A673 (cell line): Measurements from ENCODE around the gene CLEC20A. TPM values are rescaled to one million over a fixed set of nuclear protein-coding genes. Genes with fewer than 3 reads are reported as not detected.

Experiments used
- BruUV-seq: library from RNA; stranded (reverse); fragments of 400-500 nt; replicated peaks from 2 replicates; lab custom pipeline; 2021; lab: Mats Ljungman, UMichigan
- CTCF ChIA-PET: fragments of 300-600 bp; sonication (Branson Sonifier 250); formaldehyde crosslinking; loops from one replicate; lab custom pipeline; 2022; ENCODE audit warnings: antibody characterized with exemption; lab: Charles Lee
- POLR2A ChIA-PET: fragments of 300-600 bp; sonication (Branson Sonifier 250); formaldehyde crosslinking; loops from one replicate; lab custom pipeline; 2022; ENCODE audit warnings: antibody characterized with exemption; ENCODE audit not compliant: low non-redundant PET; lab: Charles Lee
- DNase-seq: peaks from one replicate; pipeline ENCODE4 v3.0.0-alpha.2; 2015; ENCODE audit warnings: low spot score
- H3K27ac ChIP-seq: fragments of 200-600 bp; sonication (generic); 2 replicates; pipeline ENCODE4 v1.5.1; 2016; ENCODE audit warnings: mixed run types, low read depth, mild to moderate bottlenecking, mixed read lengths, antibody characterized with exemption, low read length; ENCODE audit not compliant: poor library complexity, severe bottlenecking
- H3K27me3 ChIP-seq: fragments of 200-600 bp; sonication (generic); replicated peaks from 2 replicates; pipeline ENCODE4 v1.6.1; 2017; ENCODE audit warnings: mixed run types, low read depth, mild to moderate bottlenecking, mixed read lengths, antibody characterized with exemption, low read length; ENCODE audit not compliant: insufficient read depth, poor library complexity
- H3K36me3 ChIP-seq: fragments of 200-600 bp; sonication (generic); 2 replicates; pipeline ENCODE4 v1.6.1; 2016; ENCODE audit warnings: mixed run types, mild to moderate bottlenecking, mixed read lengths, antibody characterized with exemption, low read length; ENCODE audit not compliant: insufficient read depth, poor library complexity, severe bottlenecking
- H3K4me1 ChIP-seq: fragments of 200-600 bp; sonication (generic); 2 replicates; pipeline ENCODE4 v1.6.1; 2017; ENCODE audit warnings: mixed run types, mild to moderate bottlenecking, mixed read lengths, antibody characterized with exemption, low read length; ENCODE audit not compliant: insufficient read depth, poor library complexity, severe bottlenecking
- H3K4me3 ChIP-seq: fragments of 200-600 bp; sonication (generic); 2 replicates; pipeline ENCODE4 v1.5.1; 2016; ENCODE audit warnings: low read depth, mixed run types, mild to moderate bottlenecking, mixed read lengths, low read length; ENCODE audit not compliant: poor library complexity, severe bottlenecking
- H3K9me3 ChIP-seq: fragments of 200-600 bp; sonication (generic); 2 replicates; pipeline ENCODE4 v1.6.1; 2016; ENCODE audit warnings: mixed run types, low read depth, mild to moderate bottlenecking, mixed read lengths, antibody characterized with exemption, low read length; ENCODE audit not compliant: poor library complexity, severe bottlenecking
- EZH2 ChIP-seq: fragments of 200-600 bp; sonication (generic); IDR thresholded peaks from 2 replicates; pipeline ENCODE4 v1.6.1; 2017; ENCODE audit warnings: borderline replicate concordance, low read depth, mild to moderate bottlenecking, mixed read lengths, antibody characterized with exemption, low read length; ENCODE audit not compliant: poor library complexity, severe bottlenecking
- intact Hi-C: fragments of 100-400 bp; cut with micrococcal nuclease; formaldehyde crosslinking; loops from one replicate; pipeline ENCODE4 v1.10.0; 2022; ENCODE audit not compliant: unreplicated experiment
- total RNA-seq: library from RNA; stranded (reverse); gene quantifications from 2 replicates; pipeline ENCODE4 v1.2.3, GENCODE V29; 2021
- TF ChIP-seq, protein P1 (sequence below): fragments of 300-800, 200-600 bp; sonication (generic); conservative IDR thresholded peaks from 2 replicates; pipeline ENCODE4 v1.5.1; 2017; ENCODE audit warnings: low read depth, mild to moderate bottlenecking, antibody characterized with exemption, low read length, moderate library complexity, mixed read lengths

Gene CLEC20A
- total RNA-seq, 1 experiment from 2014 or later: not detected

DNA sequence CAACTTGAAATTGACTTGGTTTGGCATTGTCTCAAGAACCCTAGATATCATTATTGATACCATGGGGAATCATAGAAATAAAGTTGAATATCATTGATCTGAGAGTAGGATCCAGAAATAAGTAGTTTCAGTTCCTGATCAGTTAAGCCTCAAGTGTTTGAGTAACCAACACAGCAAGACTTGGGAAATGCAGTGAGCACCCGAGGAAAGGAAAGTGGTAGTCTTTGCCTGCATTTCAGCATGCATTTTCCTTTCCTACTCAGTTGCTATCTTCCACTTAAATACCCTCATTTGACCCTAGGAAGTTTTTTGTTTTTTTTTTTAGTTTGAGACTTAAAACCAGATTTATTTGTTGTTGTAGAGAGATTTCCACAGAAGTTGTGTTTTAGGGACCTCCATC, 18.9 kb downstream of the CLEC20A start:
- H3K27me3 ChIP-seq: no peaks in the 10 kb centered on the region
- no TSS peak for BruUV-seq
- intact Hi-C loops: no loop called here
- no peak overlapping the region for H3K27ac ChIP-seq
- H3K4me3 ChIP-seq: no peak overlapping the region
- no peak for DNase-seq
- TF ChIP-seq, protein P1, sequence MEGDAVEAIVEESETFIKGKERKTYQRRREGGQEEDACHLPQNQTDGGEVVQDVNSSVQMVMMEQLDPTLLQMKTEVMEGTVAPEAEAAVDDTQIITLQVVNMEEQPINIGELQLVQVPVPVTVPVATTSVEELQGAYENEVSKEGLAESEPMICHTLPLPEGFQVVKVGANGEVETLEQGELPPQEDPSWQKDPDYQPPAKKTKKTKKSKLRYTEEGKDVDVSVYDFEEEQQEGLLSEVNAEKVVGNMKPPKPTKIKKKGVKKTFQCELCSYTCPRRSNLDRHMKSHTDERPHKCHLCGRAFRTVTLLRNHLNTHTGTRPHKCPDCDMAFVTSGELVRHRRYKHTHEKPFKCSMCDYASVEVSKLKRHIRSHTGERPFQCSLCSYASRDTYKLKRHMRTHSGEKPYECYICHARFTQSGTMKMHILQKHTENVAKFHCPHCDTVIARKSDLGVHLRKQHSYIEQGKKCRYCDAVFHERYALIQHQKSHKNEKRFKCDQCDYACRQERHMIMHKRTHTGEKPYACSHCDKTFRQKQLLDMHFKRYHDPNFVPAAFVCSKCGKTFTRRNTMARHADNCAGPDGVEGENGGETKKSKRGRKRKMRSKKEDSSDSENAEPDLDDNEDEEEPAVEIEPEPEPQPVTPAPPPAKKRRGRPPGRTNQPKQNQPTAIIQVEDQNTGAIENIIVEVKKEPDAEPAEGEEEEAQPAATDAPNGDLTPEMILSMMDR: no peak
- TF ChIP-seq EZH2: no peak
- H3K36me3 ChIP-seq: no peaks in the 10 kb centered on the region
- CTCF ChIA-PET: no interaction called here
- H3K4me1 ChIP-seq: no peaks in the 10 kb centered on the region
- POLR2A ChIA-PET: no interaction called here
- H3K9me3 ChIP-seq: no peaks in the 10 kb centered on the region

DNA sequence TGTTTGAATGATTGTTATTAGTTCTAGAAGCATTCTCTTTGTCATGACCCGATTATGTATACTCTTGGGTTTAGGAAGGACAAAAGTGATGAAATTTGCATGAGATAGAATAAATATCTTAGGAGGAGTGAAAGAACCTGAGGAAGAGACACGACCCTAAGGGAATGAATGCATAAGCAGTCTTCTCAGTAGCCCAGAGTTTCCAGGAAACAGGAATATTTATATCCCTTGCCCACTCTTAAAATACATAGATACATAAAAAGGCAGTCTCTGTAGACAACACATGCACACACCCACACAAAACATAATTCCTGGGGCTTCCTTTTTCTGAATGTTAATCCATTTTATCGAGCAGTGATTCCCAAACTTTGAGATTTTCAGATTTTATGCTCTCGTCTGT, 19.4 kb downstream of the CLEC20A start:
- Histone ChIP-seq H3K27ac (no peak overlapping the region), H3K9me3 (no peaks in the 10 kb centered on the region), H3K27me3 (no peaks in the 10 kb centered on the region), H3K36me3 (no peaks in the 10 kb centered on the region), H3K4me1 (no peaks in the 10 kb centered on the region), H3K4me3 (no peak overlapping the region)
- intact Hi-C loops: no loop called here
- no TSS peak for BruUV-seq
- no peak for TF ChIP-seq EZH2
- TF ChIP-seq, protein P1: no peak
- CTCF ChIA-PET: no interaction called here
- no peak for DNase-seq
- POLR2A ChIA-PET: no interaction called here

DNA sequence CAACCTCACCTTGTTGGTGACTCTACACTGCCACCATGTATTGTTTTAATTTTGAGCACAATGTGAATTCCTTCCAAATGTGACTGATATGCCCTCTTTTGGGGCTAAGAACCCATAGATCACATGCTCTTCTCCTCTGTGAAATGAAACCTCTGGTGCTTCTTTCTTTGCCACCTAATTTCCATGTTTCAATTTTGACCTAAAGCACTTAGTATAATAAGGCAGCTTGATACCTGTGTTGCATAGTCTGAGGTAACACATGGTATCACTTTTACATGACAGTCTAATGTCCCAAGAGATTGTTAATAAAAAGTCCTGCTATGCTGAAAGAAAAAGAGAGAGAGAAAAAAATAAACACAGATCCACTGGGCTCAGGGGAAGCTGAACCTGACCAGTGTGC, 24.2 kb downstream of the CLEC20A start:
- no peak for TF ChIP-seq EZH2
- TF ChIP-seq, protein P1: no peak
- ChIA-PET CTCF (no interaction called here), POLR2A (no interaction called here)
- H3K36me3 ChIP-seq: no peaks in the 10 kb centered on the region
- no peaks in the 10 kb centered on the region for H3K4me1 ChIP-seq
- intact Hi-C loops: no loop called here
- no TSS peak for BruUV-seq
- DNase-seq: no peak
- H3K9me3 ChIP-seq: no peaks in the 10 kb centered on the region
- no peak overlapping the region for H3K27ac ChIP-seq
- no peak overlapping the region for H3K4me3 ChIP-seq
- no peaks in the 10 kb centered on the region for H3K27me3 ChIP-seq
